Measurements from ENCODE around the gene BNC2.

The BNC2 gene

GRCh38 chr9:16598316-16598715 is 272.2 kb downstream of the BNC2 start:
- no peak overlapping the region for H3K4me3 Mint-ChIP-seq
- H3K36me3 Mint-ChIP-seq (ENCODE audit: low read depth), result no peaks in the 10 kb centered on the region
- H3K4me1 Mint-ChIP-seq (ENCODE audit: low read depth), result no peaks in the 10 kb centered on the region
- no peaks in the 10 kb centered on the region for H3K27me3 Mint-ChIP-seq
- no peaks in the 10 kb centered on the region for H3K9me3 Mint-ChIP-seq
- no peak overlapping the region for H3K27ac Mint-ChIP-seq

- no peaks in the 10 kb centered on the region for H3K27me3 Mint-ChIP-seq
- H3K36me3 Mint-ChIP-seq (ENCODE audit: low read depth), result no peaks in the 10 kb centered on the region
- no peak overlapping the region for H3K27ac Mint-ChIP-seq
- H3K4me3 Mint-ChIP-seq, result no peak overlapping the region
- H3K4me1 Mint-ChIP-seq (ENCODE audit: low read depth), result no peaks in the 10 kb centered on the region
- H3K9me3 Mint-ChIP-seq, result no peaks in the 10 kb centered on the region
These were observed 273.3 kb downstream of the BNC2 start for GRCh38 chr9:16597136-16597535.

DNA sequence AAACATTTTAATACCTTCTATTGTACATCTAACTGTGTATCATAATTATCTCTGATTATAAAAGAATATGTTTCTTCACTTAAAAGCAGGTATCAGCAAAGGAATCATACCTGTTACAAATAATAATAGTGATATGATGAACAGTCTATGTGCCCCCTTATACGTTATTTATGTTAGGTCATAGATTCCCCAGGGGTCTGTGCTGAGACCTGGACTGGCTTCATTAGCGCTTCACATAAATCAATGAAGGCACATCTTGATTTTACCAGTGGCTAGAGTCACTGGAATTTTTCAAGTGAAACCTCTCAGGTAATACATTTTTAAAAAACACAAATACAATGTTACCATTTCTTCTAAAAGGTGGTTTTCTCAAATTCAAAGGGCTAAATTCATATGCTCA is 275.2 kb downstream of the BNC2 start:
- H3K4me3 Mint-ChIP-seq, result no peak overlapping the region

DNA sequence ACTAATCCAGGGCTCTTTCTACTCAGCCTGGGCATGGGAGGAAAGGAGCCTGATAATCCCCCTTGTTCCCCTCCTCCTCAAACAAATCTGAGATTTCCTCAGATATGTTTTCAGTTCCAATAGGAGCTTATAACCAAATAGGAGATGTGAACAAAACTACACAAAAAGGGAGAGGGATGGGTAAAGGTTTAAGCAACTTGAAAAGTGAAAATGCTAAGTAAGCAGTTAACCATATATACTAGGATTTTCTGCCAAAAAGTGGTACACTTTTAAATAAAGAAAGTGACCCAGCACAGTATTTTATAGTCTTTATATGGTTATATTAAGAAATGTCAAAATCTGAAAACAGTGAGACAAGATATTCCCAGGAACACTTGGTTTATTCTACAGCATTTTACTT is 275.7 kb downstream of the BNC2 start:
- Mint-ChIP-seq H3K27me3 (no peaks in the 10 kb centered on the region), H3K9me3 (peaks cover 3% of the 10 kb centered on the region), H3K36me3 (ENCODE audit: low read depth) (no peaks in the 10 kb centered on the region), H3K27ac (no peak overlapping the region), H3K4me1 (ENCODE audit: low read depth) (no peaks in the 10 kb centered on the region), H3K4me3 (no peak overlapping the region)

More for the DNA sequence above, 275.2 kb downstream of the BNC2 start:
- Mint-ChIP-seq H3K36me3 (ENCODE audit: low read depth) (no peaks in the 10 kb centered on the region), H3K9me3 (peaks cover 3% of the 10 kb centered on the region), H3K27me3 (no peaks in the 10 kb centered on the region), H3K27ac (no peak overlapping the region), H3K4me1 (ENCODE audit: low read depth) (no peaks in the 10 kb centered on the region)

- Mint-ChIP-seq H3K9me3 (peaks cover 3% of the 10 kb centered on the region), H3K27me3 (no peaks in the 10 kb centered on the region), H3K36me3 (ENCODE audit: low read depth) (no peaks in the 10 kb centered on the region), H3K27ac (no peak overlapping the region), H3K4me3 (no peak overlapping the region), H3K4me1 (ENCODE audit: low read depth) (no peaks in the 10 kb centered on the region)
These were observed 276.7 kb downstream of the BNC2 start for GRCh38 chr9:16593746-16594145.

- H3K9me3 Mint-ChIP-seq, result peaks cover 3% of the 10 kb centered on the region
- no peak overlapping the region for H3K4me3 Mint-ChIP-seq
- no peak overlapping the region for H3K27ac Mint-ChIP-seq
- H3K27me3 Mint-ChIP-seq, result no peaks in the 10 kb centered on the region
- no peaks in the 10 kb centered on the region for H3K36me3 Mint-ChIP-seq (ENCODE audit: low read depth)
- no peaks in the 10 kb centered on the region for H3K4me1 Mint-ChIP-seq (ENCODE audit: low read depth)
These were observed 279.4 kb downstream of the BNC2 start for GRCh38 chr9:16591092-16591491.

DNA sequence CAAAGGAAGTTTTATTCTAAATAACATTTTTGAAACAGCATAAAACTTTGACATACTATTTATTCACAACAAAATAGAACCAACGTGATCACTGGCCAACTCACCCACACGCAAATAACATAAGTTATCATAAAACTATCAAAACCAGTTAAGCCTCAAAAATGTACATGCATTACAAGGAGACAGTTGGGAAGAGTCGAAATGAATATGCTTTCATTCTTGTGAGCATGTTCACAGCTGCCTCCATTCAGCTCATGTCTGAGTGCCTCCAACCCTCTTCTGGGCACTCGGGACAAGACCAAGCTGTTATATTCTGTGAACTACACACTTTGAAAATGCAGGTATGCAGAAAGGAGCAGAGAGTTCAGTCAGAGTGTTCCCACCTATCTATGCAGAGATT is 284.9 kb downstream of the BNC2 start:
- Mint-ChIP-seq H3K36me3 (ENCODE audit: low read depth) (no peaks in the 10 kb centered on the region), H3K9me3 (no peaks in the 10 kb centered on the region), H3K27ac (no peak overlapping the region), H3K4me3 (no peak overlapping the region), H3K4me1 (ENCODE audit: low read depth) (no peaks in the 10 kb centered on the region), H3K27me3 (no peaks in the 10 kb centered on the region)

DNA sequence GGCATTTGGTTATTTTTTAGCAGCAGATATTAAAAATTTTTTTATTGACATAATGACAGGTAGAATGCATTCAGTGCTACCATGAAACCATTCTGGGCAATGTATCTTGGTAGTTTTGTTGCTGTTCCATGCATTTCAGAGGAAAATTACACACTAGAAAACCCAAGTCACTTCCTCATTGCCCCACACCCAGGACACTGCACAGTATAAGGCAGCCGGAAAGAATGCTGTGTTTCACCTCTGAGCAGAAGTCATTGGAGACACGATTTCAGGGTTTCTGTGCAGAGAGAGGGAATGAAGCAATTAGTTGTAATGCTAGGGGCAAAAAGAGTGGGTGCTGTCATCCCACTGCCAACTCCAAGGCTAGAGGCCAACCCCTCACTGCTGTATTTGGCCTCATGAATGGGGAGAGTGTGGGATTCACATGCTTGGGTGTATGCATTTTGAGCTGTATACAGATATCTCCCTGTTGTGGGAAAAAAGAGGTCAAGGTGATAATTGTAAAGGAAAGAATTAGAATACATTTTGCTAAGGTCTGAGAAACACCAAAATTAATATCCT is 290.5 kb downstream of the BNC2 start:
- Mint-ChIP-seq H3K9me3 (no peaks in the 10 kb centered on the region), H3K36me3 (ENCODE audit: low read depth) (no peaks in the 10 kb centered on the region), H3K27me3 (no peaks in the 10 kb centered on the region), H3K4me1 (ENCODE audit: low read depth) (no peaks in the 10 kb centered on the region), H3K4me3 (no peak overlapping the region), H3K27ac (no peak overlapping the region)

DNA sequence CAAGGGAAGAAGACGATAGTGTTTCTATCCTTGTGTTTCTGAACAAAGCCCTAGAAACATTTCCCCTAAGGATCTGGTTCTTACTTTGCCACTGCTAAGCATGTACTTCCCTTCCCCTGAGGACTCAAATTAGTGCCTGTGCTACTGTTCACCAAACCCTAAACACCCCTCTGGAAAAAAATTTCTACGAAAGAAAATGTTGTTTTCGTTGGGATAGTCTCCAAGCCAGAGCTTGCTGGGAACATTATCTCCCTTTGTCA is 294.6 kb downstream of the BNC2 start:
- Mint-ChIP-seq H3K4me3 (no peak overlapping the region), H3K4me1 (ENCODE audit: low read depth) (no peaks in the 10 kb centered on the region), H3K27ac (no peak overlapping the region), H3K9me3 (no peaks in the 10 kb centered on the region), H3K36me3 (ENCODE audit: low read depth) (no peaks in the 10 kb centered on the region), H3K27me3 (no peaks in the 10 kb centered on the region)

GRCh38 chr9:16575142-16575985 is 295.1 kb downstream of the BNC2 start:
- Mint-ChIP-seq H3K9me3 (no peaks in the 10 kb centered on the region), H3K4me1 (ENCODE audit: low read depth) (no peaks in the 10 kb centered on the region), H3K27me3 (no peaks in the 10 kb centered on the region), H3K36me3 (ENCODE audit: low read depth) (no peaks in the 10 kb centered on the region), H3K27ac (no peak overlapping the region), H3K4me3 (no peak overlapping the region)

- Mint-ChIP-seq H3K36me3 (ENCODE audit: low read depth) (no peaks in the 10 kb centered on the region), H3K9me3 (no peaks in the 10 kb centered on the region), H3K4me3 (no peak overlapping the region), H3K27ac (no peak overlapping the region), H3K27me3 (no peaks in the 10 kb centered on the region), H3K4me1 (ENCODE audit: low read depth) (no peaks in the 10 kb centered on the region)
These were observed 298.3 kb downstream of the BNC2 start for GRCh38 chr9:16572005-16572734.

- Mint-ChIP-seq H3K4me1 (ENCODE audit: low read depth) (no peaks in the 10 kb centered on the region), H3K9me3 (no peaks in the 10 kb centered on the region), H3K36me3 (ENCODE audit: low read depth) (no peaks in the 10 kb centered on the region), H3K27ac (no peak overlapping the region), H3K4me3 (no peak overlapping the region), H3K27me3 (no peaks in the 10 kb centered on the region)
These were observed 299.2 kb downstream of the BNC2 start for GRCh38 chr9:16571127-16571802.

GRCh38 chr9:16563446-16563845 is 307.0 kb downstream of the BNC2 start:
- no peaks in the 10 kb centered on the region for H3K4me1 Mint-ChIP-seq (ENCODE audit: low read depth)
- no peaks in the 10 kb centered on the region for H3K36me3 Mint-ChIP-seq (ENCODE audit: low read depth)
- H3K27me3 Mint-ChIP-seq, result no peaks in the 10 kb centered on the region
- H3K9me3 Mint-ChIP-seq, result no peaks in the 10 kb centered on the region
- no peak overlapping the region for H3K4me3 Mint-ChIP-seq
- no peak overlapping the region for H3K27ac Mint-ChIP-seq

DNA sequence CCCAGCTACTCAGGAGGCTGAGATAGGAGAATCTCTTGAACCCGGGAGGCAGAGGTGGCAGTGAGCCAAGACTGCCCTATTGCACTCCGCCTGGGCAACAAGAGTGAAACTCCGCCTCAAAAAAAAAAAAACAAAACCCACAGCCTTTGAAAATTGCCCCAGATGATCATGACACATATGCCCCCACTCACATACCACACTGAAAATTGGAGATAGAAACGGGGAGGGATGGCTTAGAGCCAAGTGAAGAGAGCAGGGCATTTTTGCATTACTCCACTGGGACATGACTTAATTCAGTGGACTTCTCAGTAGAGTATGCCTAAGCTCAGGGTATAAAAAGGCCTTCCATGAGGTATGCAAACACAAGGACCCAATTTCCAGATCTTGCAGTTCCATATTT is 309.3 kb downstream of the BNC2 start:
- Mint-ChIP-seq H3K27me3 (no peaks in the 10 kb centered on the region), H3K4me1 (ENCODE audit: low read depth) (no peaks in the 10 kb centered on the region), H3K9me3 (no peaks in the 10 kb centered on the region), H3K27ac (no peak overlapping the region), H3K36me3 (ENCODE audit: low read depth) (no peaks in the 10 kb centered on the region), H3K4me3 (no peak overlapping the region)
